ENCODE data around the gene TMEM176A.

The TMEM176A gene

GRCh38 chr7:150787321-150788281 is 13.0 kb upstream of the TMEM176A start:
- Histone ChIP-seq H3K27ac (peak overlapping the region in 20 of 21 experiments; percentile 56 to 94 (median 78)), H3K4me3 (no peak overlapping the region)

GRCh38 chr7:150788474-150789269 is 11.9 kb upstream of the TMEM176A start:
- Histone ChIP-seq H3K27ac (peak overlapping the region in 20 of 21 experiments; percentile 56 to 94 (median 78)), H3K4me3 (no peak overlapping the region)

GRCh38 chr7:150790416-150791075 is 10.0 kb upstream of the TMEM176A start:
- no peak overlapping the region for H3K4me3 ChIP-seq
- H3K27ac ChIP-seq: no peak overlapping the region

- no peak overlapping the region for H3K4me3 ChIP-seq
- no peak overlapping the region for H3K27ac ChIP-seq
These were observed 9.3 kb upstream of the TMEM176A start for GRCh38 chr7:150791304-150791703.

GRCh38 chr7:150791746-150792452 is 8.7 kb upstream of the TMEM176A start:
- Histone ChIP-seq H3K27ac (no peak overlapping the region), H3K4me3 (no peak overlapping the region)

GRCh38 chr7:150793569-150794238 is 6.9 kb upstream of the TMEM176A start:
- H3K4me3 ChIP-seq: no peak overlapping the region

GRCh38 chr7:150797661-150798060 is 2.9 kb upstream of the TMEM176A start:
- H3K27ac ChIP-seq: no peak overlapping the region
- H3K4me3 ChIP-seq: no peak overlapping the region

More at GRCh38 chr7:150793569-150794238, 6.9 kb upstream of the TMEM176A start:
- H3K27ac ChIP-seq: no peak overlapping the region

- H3K27ac ChIP-seq: peak overlapping the region in 13 of 21 experiments; percentile 17 to 87 (median 79)
- peak overlapping the region in 6 of 7 experiments; percentile 38 to 54 (median 46) for H3K4me3 ChIP-seq
These were observed 1.4 kb upstream of the TMEM176A start for GRCh38 chr7:150799156-150799555.

- peak within 1 kb of the TSS; percentile 37 to 54 (median 44) for H3K4me3 ChIP-seq
These were observed 608 bp upstream of the TMEM176A start, which contains the start of gene TMEM176B for GRCh38 chr7:150799741-150800580. Gene TMEM176B, minus strand, starts transcription at chr7:150800364. Its CDS starts 3,795 bp downstream, at chr7:150796569.

GRCh38 chr7:150801242-150801945 is 825 bp downstream of the TMEM176A start:
- peak overlapping the region; percentile 37 to 54 (median 44) for H3K4me3 ChIP-seq
- peak overlapping the region in 20 of 21 experiments; percentile 5 to 87 (median 78) for H3K27ac ChIP-seq

More at GRCh38 chr7:150799741-150800580, 608 bp upstream of the TMEM176A start, which contains the start of gene TMEM176B:
- H3K27ac ChIP-seq: peak within 1 kb of the TSS; percentile 5 to 87 (median 78)

GRCh38 chr7:150801946-150802771 is 1.6 kb downstream of the TMEM176A start:
- peak overlapping the region in 1 of 7 experiments; percentile 54 for H3K4me3 ChIP-seq

GRCh38 chr7:150803161-150803860 is 2.7 kb downstream of the TMEM176A start:
- Histone ChIP-seq H3K4me3 (no peak overlapping the region), H3K27ac (no peak overlapping the region)

More at GRCh38 chr7:150801946-150802771, 1.6 kb downstream of the TMEM176A start:
- peak overlapping the region in 7 of 21 experiments; percentile 71 to 87 (median 79) for H3K27ac ChIP-seq

- Histone ChIP-seq H3K4me3 (no peak overlapping the region), H3K27ac (no peak overlapping the region)
These were observed 4.2 kb downstream of the TMEM176A start for GRCh38 chr7:150804802-150805201.

- no peak overlapping the region for H3K27ac ChIP-seq
- no peak overlapping the region for H3K4me3 ChIP-seq
These were observed 5.3 kb downstream of the TMEM176A start for GRCh38 chr7:150805864-150806263.

- H3K4me3 ChIP-seq: no peak overlapping the region
- H3K27ac ChIP-seq: no peak overlapping the region
These were observed 5.9 kb downstream of the TMEM176A start for GRCh38 chr7:150806454-150806853.

All from skin epidermis (tissue), 12 donors.